Fibroblast of mammary gland (primary cell): ENCODE results near the gene MRPS2.
"Not testable (repeated sequence)": the region's sequence is repeated elsewhere in the genome, so short reads cannot be mapped to it uniquely, and the experiment has no call there.

Experiments used
- DNase-seq: peaks from one replicate; pipeline ENCODE4 v3.0.0-alpha.2; 2010; ENCODE audit warnings: low read depth
- H3K4me3 ChIP-seq: 2 replicates; pipeline ENCODE4 v1.5.1; 2011; ENCODE audit warnings: low read depth, mild to moderate bottlenecking, low read length, moderate library complexity; ENCODE audit not compliant: control insufficient read depth
- CTCF ChIP-seq: conservative IDR thresholded peaks from 2 replicates; pipeline ENCODE4 v1.5.1; 2011; ENCODE audit warnings: low read depth, low read length, inconsistent platforms; ENCODE audit not compliant: control insufficient read depth, insufficient read depth

Gene MRPS2

GRCh38 chr9:135512904-135513303 is 12.4 kb downstream of the MRPS2 start:
- H3K4me3 ChIP-seq = no peak overlapping the region
- TF ChIP-seq CTCF = no peak
- no peak for DNase-seq

GRCh38 chr9:135513351-135513846 is 12.9 kb downstream of the MRPS2 start:
- TF ChIP-seq CTCF = no peak
- no peak overlapping the region for H3K4me3 ChIP-seq
- DNase-seq = no peak

GRCh38 chr9:135513906-135514305 is 13.4 kb downstream of the MRPS2 start:
- H3K4me3 ChIP-seq, DNase-seq: not testable (repeated sequence)

- TF ChIP-seq CTCF = no peak
- no peak overlapping the region for H3K4me3 ChIP-seq
- DNase-seq = no peak
Observed at GRCh38 chr9:135514342-135515082, 14.0 kb downstream of the MRPS2 start.

- no peak for DNase-seq
- no peak overlapping the region for H3K4me3 ChIP-seq
- TF ChIP-seq CTCF = no peak
Observed at GRCh38 chr9:135515083-135515951, 14.8 kb downstream of the MRPS2 start.

- TF ChIP-seq CTCF = no peak
- no peak overlapping the region for H3K4me3 ChIP-seq
- no peak for DNase-seq
Observed at GRCh38 chr9:135516132-135516860, 15.8 kb downstream of the MRPS2 start.

GRCh38 chr9:135517407-135517822 is 16.9 kb downstream of the MRPS2 start:
- no peak overlapping the region for H3K4me3 ChIP-seq
- TF ChIP-seq CTCF = no peak
- DNase-seq = no peak
